ENCODE results near the gene PSMD14.

Gene PSMD14

GRCh38 chr2:161374446-161374845 lies 66.2 kb downstream of the PSMD14 start:
- H3K4me3 ChIP-seq (ENCODE audit: control insufficient read depth in 1 of 7, extremely low read depth in 1 of 7, insufficient read depth in 4 of 7, low read depth in 2 of 7, low read length in 6 of 7), result no peak overlapping the region
- no peak for DNase-seq
- CTCF ChIA-PET, result no interaction called here
- no peak overlapping the region for H3K27ac ChIP-seq (ENCODE audit: insufficient read depth in 1 of 2, low read depth in 1 of 2, low read length in 2 of 2, poor library complexity in 1 of 2, severe bottlenecking in 2 of 2)
- H3K4me1 ChIP-seq (ENCODE audit: control extremely low read depth in 1 of 4, control insufficient read depth in 4 of 4, insufficient read depth in 4 of 4, low read length in 3 of 4), result no peaks in the 10 kb centered on the region
- no peaks in the 10 kb centered on the region for H3K27me3 ChIP-seq (replicated peaks in 2 of 5; ENCODE audit: control insufficient read depth in 4 of 5, insufficient read depth in 5 of 5, low read length in 4 of 5)
- no CpG with 5 or more reads among the region's 1 CpG for WGBS (ENCODE audit: insufficient coverage)
- POLR2A ChIA-PET, result no interaction called here
- no peaks in the 10 kb centered on the region for H3K9me3 ChIP-seq (ENCODE audit: control extremely low read depth in 1 of 5, control insufficient read depth in 4 of 5, insufficient read depth in 2 of 5, low read depth in 1 of 5, low read length in 4 of 5)
- peaks cover 10 to 25% (median 15%) of the 10 kb centered on the region in 4 experiments for H3K36me3 ChIP-seq (ENCODE audit: control insufficient read depth in 4 of 4, insufficient read depth in 4 of 4, low read length in 3 of 4)

- ChIA-PET CTCF (interaction anchor here (1.2 kb wide), 1 partner anchor 10 kb away, joined by 3 read pairs; no protein-coding TSS in a partner anchor), POLR2A (interaction anchor here (0.5 kb wide), 1 partner anchor 114 kb away, joined by 3 read pairs; no protein-coding TSS in a partner anchor)
- no peaks in the 10 kb centered on the region for H3K27me3 ChIP-seq (replicated peaks in 2 of 5; ENCODE audit: control insufficient read depth in 4 of 5, insufficient read depth in 5 of 5, low read length in 4 of 5)
- no peaks in the 10 kb centered on the region for H3K9me3 ChIP-seq (ENCODE audit: control extremely low read depth in 1 of 5, control insufficient read depth in 4 of 5, insufficient read depth in 2 of 5, low read depth in 1 of 5, low read length in 4 of 5)
- WGBS (ENCODE audit: insufficient coverage), result no CpG with 5 or more reads among the region's 2 CpGs
- H3K36me3 ChIP-seq (ENCODE audit: control insufficient read depth in 4 of 4, insufficient read depth in 4 of 4, low read length in 3 of 4), result peaks cover 0 to 4% (median 1%) of the 10 kb centered on the region in 4 experiments
- no peaks in the 10 kb centered on the region for H3K4me1 ChIP-seq (ENCODE audit: control extremely low read depth in 1 of 4, control insufficient read depth in 4 of 4, insufficient read depth in 4 of 4, low read length in 3 of 4)
- H3K4me3 ChIP-seq (ENCODE audit: control insufficient read depth in 1 of 7, extremely low read depth in 1 of 7, insufficient read depth in 4 of 7, low read depth in 2 of 7, low read length in 6 of 7), result no peak overlapping the region
- no peak overlapping the region for H3K27ac ChIP-seq (ENCODE audit: insufficient read depth in 1 of 2, low read depth in 1 of 2, low read length in 2 of 2, poor library complexity in 1 of 2, severe bottlenecking in 2 of 2)
- DNase-seq, result no peak
Measured at GRCh38 chr2:161379740-161380139, 71.5 kb downstream of the PSMD14 start.

- Histone ChIP-seq H3K4me1 (ENCODE audit: control extremely low read depth in 1 of 4, control insufficient read depth in 4 of 4, insufficient read depth in 4 of 4, low read length in 3 of 4) (no peaks in the 10 kb centered on the region), H3K27ac (ENCODE audit: insufficient read depth in 1 of 2, low read depth in 1 of 2, low read length in 2 of 2, poor library complexity in 1 of 2, severe bottlenecking in 2 of 2) (no peak overlapping the region), H3K9me3 (ENCODE audit: control extremely low read depth in 1 of 5, control insufficient read depth in 4 of 5, insufficient read depth in 2 of 5, low read depth in 1 of 5, low read length in 4 of 5) (no peaks in the 10 kb centered on the region), H3K27me3 (replicated peaks in 2 of 5; ENCODE audit: control insufficient read depth in 4 of 5, insufficient read depth in 5 of 5, low read length in 4 of 5) (no peaks in the 10 kb centered on the region), H3K4me3 (ENCODE audit: control insufficient read depth in 1 of 7, extremely low read depth in 1 of 7, insufficient read depth in 4 of 7, low read depth in 2 of 7, low read length in 6 of 7) (no peak overlapping the region), H3K36me3 (ENCODE audit: control insufficient read depth in 4 of 4, insufficient read depth in 4 of 4, low read length in 3 of 4) (peaks cover 0 to 4% (median 1%) of the 10 kb centered on the region in 4 experiments)
- ChIA-PET POLR2A (no interaction called here), CTCF (no interaction called here)
- WGBS (ENCODE audit: insufficient coverage), result no CpG with 5 or more reads among the region's 3 CpGs
- no peak for DNase-seq
Measured at GRCh38 chr2:161381546-161381945, 73.3 kb downstream of the PSMD14 start.

GRCh38 chr2:161382747-161383146 lies 74.5 kb downstream of the PSMD14 start:
- Histone ChIP-seq H3K27me3 (replicated peaks in 2 of 5; ENCODE audit: control insufficient read depth in 4 of 5, insufficient read depth in 5 of 5, low read length in 4 of 5) (no peaks in the 10 kb centered on the region), H3K4me3 (ENCODE audit: control insufficient read depth in 1 of 7, extremely low read depth in 1 of 7, insufficient read depth in 4 of 7, low read depth in 2 of 7, low read length in 6 of 7) (no peak overlapping the region), H3K9me3 (ENCODE audit: control extremely low read depth in 1 of 5, control insufficient read depth in 4 of 5, insufficient read depth in 2 of 5, low read depth in 1 of 5, low read length in 4 of 5) (no peaks in the 10 kb centered on the region), H3K27ac (ENCODE audit: insufficient read depth in 1 of 2, low read depth in 1 of 2, low read length in 2 of 2, poor library complexity in 1 of 2, severe bottlenecking in 2 of 2) (no peak overlapping the region), H3K36me3 (ENCODE audit: control insufficient read depth in 4 of 4, insufficient read depth in 4 of 4, low read length in 3 of 4) (peaks cover 0 to 7% (median 1%) of the 10 kb centered on the region in 4 experiments), H3K4me1 (ENCODE audit: control extremely low read depth in 1 of 4, control insufficient read depth in 4 of 4, insufficient read depth in 4 of 4, low read length in 3 of 4) (no peaks in the 10 kb centered on the region)
- no CpG with 5 or more reads among the region's 4 CpGs for WGBS (ENCODE audit: insufficient coverage)
- ChIA-PET CTCF (no interaction called here), POLR2A (no interaction called here)
- no peak for DNase-seq

- peak in 2 of 3 donors; percentile 40 to 53 for DNase-seq
- POLR2A ChIA-PET, result no interaction called here
- Histone ChIP-seq H3K27ac (ENCODE audit: insufficient read depth in 1 of 2, low read depth in 1 of 2, low read length in 2 of 2, poor library complexity in 1 of 2, severe bottlenecking in 2 of 2) (no peak overlapping the region), H3K4me1 (ENCODE audit: control extremely low read depth in 1 of 4, control insufficient read depth in 4 of 4, insufficient read depth in 4 of 4, low read length in 3 of 4) (peaks cover 0 to 10% (median 7%) of the 10 kb centered on the region in 4 experiments), H3K9me3 (ENCODE audit: control extremely low read depth in 1 of 5, control insufficient read depth in 4 of 5, insufficient read depth in 2 of 5, low read depth in 1 of 5, low read length in 4 of 5) (no peaks in the 10 kb centered on the region), H3K27me3 (replicated peaks in 2 of 5; ENCODE audit: control insufficient read depth in 4 of 5, insufficient read depth in 5 of 5, low read length in 4 of 5) (no peaks in the 10 kb centered on the region), H3K36me3 (ENCODE audit: control insufficient read depth in 4 of 4, insufficient read depth in 4 of 4, low read length in 3 of 4) (peaks cover 0 to 10% (median 0%) of the 10 kb centered on the region in 4 experiments), H3K4me3 (ENCODE audit: control insufficient read depth in 1 of 7, extremely low read depth in 1 of 7, insufficient read depth in 4 of 7, low read depth in 2 of 7, low read length in 6 of 7) (no peak overlapping the region)
- CTCF ChIA-PET, result no interaction called here
Measured at GRCh38 chr2:161384864-161385263, 76.6 kb downstream of the PSMD14 start.

- Histone ChIP-seq H3K9me3 (ENCODE audit: control extremely low read depth in 1 of 5, control insufficient read depth in 4 of 5, insufficient read depth in 2 of 5, low read depth in 1 of 5, low read length in 4 of 5) (no peaks in the 10 kb centered on the region), H3K27me3 (replicated peaks in 2 of 5; ENCODE audit: control insufficient read depth in 4 of 5, insufficient read depth in 5 of 5, low read length in 4 of 5) (no peaks in the 10 kb centered on the region), H3K4me3 (ENCODE audit: control insufficient read depth in 1 of 7, extremely low read depth in 1 of 7, insufficient read depth in 4 of 7, low read depth in 2 of 7, low read length in 6 of 7) (no peak overlapping the region), H3K4me1 (ENCODE audit: control extremely low read depth in 1 of 4, control insufficient read depth in 4 of 4, insufficient read depth in 4 of 4, low read length in 3 of 4) (peaks cover 2 to 10% (median 7%) of the 10 kb centered on the region in 4 experiments), H3K27ac (ENCODE audit: insufficient read depth in 1 of 2, low read depth in 1 of 2, low read length in 2 of 2, poor library complexity in 1 of 2, severe bottlenecking in 2 of 2) (no peak overlapping the region), H3K36me3 (ENCODE audit: control insufficient read depth in 4 of 4, insufficient read depth in 4 of 4, low read length in 3 of 4) (peaks cover 0 to 22% (median under 1%) of the 10 kb centered on the region in 4 experiments)
- ChIA-PET POLR2A (no interaction called here), CTCF (no interaction called here)
- DNase-seq, result no peak
- no CpG with 5 or more reads among the region's 2 CpGs for WGBS (ENCODE audit: insufficient coverage)
Measured at GRCh38 chr2:161386228-161386824, 78.1 kb downstream of the PSMD14 start.

- Histone ChIP-seq H3K4me3 (ENCODE audit: control insufficient read depth in 1 of 7, extremely low read depth in 1 of 7, insufficient read depth in 4 of 7, low read depth in 2 of 7, low read length in 6 of 7) (no peak overlapping the region), H3K27me3 (replicated peaks in 2 of 5; ENCODE audit: control insufficient read depth in 4 of 5, insufficient read depth in 5 of 5, low read length in 4 of 5) (no peaks in the 10 kb centered on the region), H3K36me3 (ENCODE audit: control insufficient read depth in 4 of 4, insufficient read depth in 4 of 4, low read length in 3 of 4) (peaks cover under 1 to 30% (median 6%) of the 10 kb centered on the region in 4 experiments), H3K27ac (ENCODE audit: insufficient read depth in 1 of 2, low read depth in 1 of 2, low read length in 2 of 2, poor library complexity in 1 of 2, severe bottlenecking in 2 of 2) (no peak overlapping the region), H3K4me1 (ENCODE audit: control extremely low read depth in 1 of 4, control insufficient read depth in 4 of 4, insufficient read depth in 4 of 4, low read length in 3 of 4) (peaks cover 2 to 10% (median 7%) of the 10 kb centered on the region in 4 experiments), H3K9me3 (ENCODE audit: control extremely low read depth in 1 of 5, control insufficient read depth in 4 of 5, insufficient read depth in 2 of 5, low read depth in 1 of 5, low read length in 4 of 5) (no peaks in the 10 kb centered on the region)
- peak in 2 of 3 donors; percentile 26 to 44 for DNase-seq
- ChIA-PET CTCF (interaction anchor here (1.3 kb wide), 1 partner anchor 22 kb away, joined by 3 read pairs; no protein-coding TSS in a partner anchor), POLR2A (no interaction called here)
- no CpG with 5 or more reads among the region's 2 CpGs for WGBS (ENCODE audit: insufficient coverage)
Measured at GRCh38 chr2:161388146-161388779, 80.0 kb downstream of the PSMD14 start.
